A549 (cell line): ENCODE results near the gene PSME3IP1.

ENCODE experiments used
- CTCF ChIP-seq: fragments of >200 bp; sonication (Bioruptor Twin); formaldehyde crosslinking; IDR thresholded peaks from 3 replicates; pipeline ENCODE4 v1.5.1; 2016
- ESRRA ChIP-seq: fragments of 150-350 bp; IDR thresholded peaks from 2 replicates; pipeline ENCODE4 v1.6.1; 2014; ENCODE audit warnings: mild to moderate bottlenecking, low read length, borderline replicate concordance
- POLR2A ChIP-seq: IDR thresholded peaks from 2 replicates; pipeline ENCODE4 v1.6.1; 2012; ENCODE audit warnings: mild to moderate bottlenecking, low read length

GRCh38 chr16:57146735-57147134 lies 39.1 kb downstream of the PSME3IP1 start:
- TF ChIP-seq ESRRA (no peak), CTCF (no peak), POLR2A (no peak)
